T-helper 1 cell treated with Interleukin-12 subunit alpha and Interleukin-12 subunit beta and Interleukin-4 antibody, amounts not matched to agents 30 ng/mL and 1 ng/mL, for 36 hours (primary cell): ENCODE data around the gene TRIM63. TPM values are rescaled to one million over a fixed set of nuclear protein-coding genes. Genes with fewer than 3 reads are reported as not detected.

Experiments
- intact Hi-C: fragments of 100-400 bp; cut with micrococcal nuclease; formaldehyde crosslinking; loops from one replicate; pipeline ENCODE4 v1.15.1; 2024
- total RNA-seq: library from RNA; stranded (reverse); gene quantifications from 2 replicates; pipeline ENCODE4 v1.2.3, GENCODE V29; 2022

The TRIM63 gene
- total RNA-seq, 1 donor from 2014 or later: not detected

- intact Hi-C loops: no loop called here
These were observed 47.1 kb downstream of the TRIM63 start for GRCh38 chr1:26020330-26020768.

GRCh38 chr1:26019641-26020315 lies 47.7 kb downstream of the TRIM63 start:
- intact Hi-C loops: no loop called here

- intact Hi-C loops: no loop called here
These were observed 49.8 kb downstream of the TRIM63 start for GRCh38 chr1:26017606-26018005.

- intact Hi-C loops: no loop called here
These were observed 50.4 kb downstream of the TRIM63 start for GRCh38 chr1:26016953-26017545.

GRCh38 chr1:26016258-26016952 lies 51.0 kb downstream of the TRIM63 start:
- intact Hi-C loops: no loop called here

GRCh38 chr1:26015358-26015757 lies 52.1 kb downstream of the TRIM63 start:
- intact Hi-C loops: no loop called here

GRCh38 chr1:26014179-26014578 lies 53.3 kb downstream of the TRIM63 start:
- intact Hi-C loops: no loop called here

- intact Hi-C loops: no loop called here
These were observed 54.6 kb downstream of the TRIM63 start for GRCh38 chr1:26012864-26013263.

GRCh38 chr1:26010825-26011224 lies 56.6 kb downstream of the TRIM63 start:
- intact Hi-C loops: no loop called here

GRCh38 chr1:26009796-26010447 lies 57.5 kb downstream of the TRIM63 start:
- intact Hi-C loops: no loop called here

GRCh38 chr1:26006710-26007109 lies 60.7 kb downstream of the TRIM63 start:
- intact Hi-C loops: no loop called here

GRCh38 chr1:26005434-26006105 lies 61.9 kb downstream of the TRIM63 start:
- intact Hi-C loops: no loop called here

- intact Hi-C loops: no loop called here
These were observed 63.7 kb downstream of the TRIM63 start for GRCh38 chr1:26003756-26004155.

- intact Hi-C loops: no loop called here
These were observed 64.2 kb downstream of the TRIM63 start for GRCh38 chr1:26003262-26003661.

Other genes starting within 250 kb of the TRIM63 start
- gene MTFR1L, start 247.7 kb downstream of the TRIM63 start, total RNA-seq: 32.5 and 34.2 TPM in 2 replicates
- gene AUNIP, start 208.2 kb downstream of the TRIM63 start, total RNA-seq: 5.5 and 6.5 TPM in 2 replicates
- gene PAQR7, start 191.9 kb downstream of the TRIM63 start, total RNA-seq: 1.8 TPM in 2 replicates
- gene STMN1, start 161.2 kb downstream of the TRIM63 start, total RNA-seq: 294 and 315 TPM in 2 replicates
- gene PAFAH2, start 69.6 kb downstream of the TRIM63 start, total RNA-seq: 9.8 and 11.1 TPM in 2 replicates
- not detected in 2 replicates for gene EXTL1, start 45.9 kb downstream of the TRIM63 start, total RNA-seq
- gene SLC30A2, start 21.5 kb downstream of the TRIM63 start, total RNA-seq: not detected in 2 replicates
- gene PDIK1L, start 44.2 kb upstream of the TRIM63 start, total RNA-seq: 17.4 and 19.8 TPM in 2 replicates
- gene FAM110D, start 91.4 kb upstream of the TRIM63 start, total RNA-seq: not detected in 2 replicates
- not detected in 2 replicates for gene C1orf232, start 101.3 kb upstream of the TRIM63 start, total RNA-seq
- 31.1 and 33.1 TPM in 2 replicates for gene ZNF593, start 102.3 kb upstream of the TRIM63 start, total RNA-seq
- gene ZNF593OS, start 104.2 kb upstream of the TRIM63 start, total RNA-seq: not detected in 2 replicates
- gene CNKSR1, start 109.9 kb upstream of the TRIM63 start, total RNA-seq: 3.9 and 4.8 TPM in 2 replicates
- not detected in 2 replicates for gene CATSPER4, start 123.0 kb upstream of the TRIM63 start, total RNA-seq
- 34.8 and 35.6 TPM in 2 replicates for gene CEP85, start 166.6 kb upstream of the TRIM63 start, total RNA-seq
- 739 and 749 TPM in 2 replicates for gene SH3BGRL3, start 212.5 kb upstream of the TRIM63 start, total RNA-seq
- gene UBXN11, start 239.0 kb upstream of the TRIM63 start, total RNA-seq: 30.6 and 33.8 TPM in 2 replicates